SK-N-SH (cell line): Measurements from ENCODE around the gene CDH22. TPM values are rescaled to one million over a fixed set of nuclear protein-coding genes. Genes with fewer than 3 reads are reported as not detected.

ENCODE experiments used
- CTCF ChIA-PET: fragments of 300-600, 350-600 bp; formaldehyde crosslinking; extraction: SDS; loops from one replicate; lab custom pipeline; 2021; lab: Yijun Ruan, JAX
- POLR2A ChIA-PET: fragments of 350-600 bp; sonication (Branson Sonifier 250); formaldehyde crosslinking; extraction: SDS; loops from one replicate; lab custom pipeline; 2020; ENCODE audit warnings: antibody characterized with exemption, inconsistent platforms; lab: Yijun Ruan, JAX
- DNase-seq: peaks from one replicate; pipeline ENCODE4 v3.0.0; 2012
- H2AFZ ChIP-seq: fragments of 200-600 bp; sonication (generic); 2 replicates; pipeline ENCODE4 v1.8.1; 2016; ENCODE audit warnings: antibody characterized with exemption, mild to moderate bottlenecking, low read depth
- H3F3A ChIP-seq: fragments of 200-600 bp; sonication (generic); replicated peaks from 2 replicates; pipeline ENCODE3; 2016; ENCODE audit warnings: antibody characterized with exemption, mild to moderate bottlenecking; ENCODE audit not compliant: insufficient read depth
- H3K27ac ChIP-seq, 2 experiments: fragments of 200-500 bp in 1 of 2; fragments of 200-600 bp in 1 of 2; sonication (Bioruptor generic) in 1 of 2; sonication (generic), shearing (Covaris generic) in 1 of 2; 2 replicates each; pipeline versions ENCODE4 v1.5.1 to v1.6.1; 2014 to 2016; ENCODE audit warnings: low read depth in 2 of 2, inconsistent platforms in 1 of 2, low read length in 1 of 2, mild to moderate bottlenecking in 1 of 2, mixed read lengths in 1 of 2
- H3K27me3 ChIP-seq: fragments of 200-600 bp; sonication (generic), shearing (Covaris generic); 2 replicates; pipeline ENCODE4 v1.6.1; 2016; ENCODE audit warnings: mixed run types; ENCODE audit not compliant: insufficient read depth
- H3K36me3 ChIP-seq, 2 experiments: fragments of 200-500 bp in 1 of 2; fragments of 200-600 bp in 1 of 2; sonication (Bioruptor generic) in 1 of 2; sonication (generic) in 1 of 2; replicated peaks in 1 of 2; 2 replicates each; pipeline versions ENCODE3 to v1.5.1; 2014 to 2016; ENCODE audit warnings: low read length in 1 of 2, mild to moderate bottlenecking in 1 of 2; ENCODE audit not compliant: insufficient read depth in 2 of 2, control insufficient read depth in 1 of 2
- H3K4me1 ChIP-seq, 2 experiments: fragments of 200-500 bp in 1 of 2; fragments of 200-600 bp in 1 of 2; sonication (Bioruptor generic) in 1 of 2; sonication (generic), shearing (Covaris generic) in 1 of 2; 2 replicates each; pipeline versions ENCODE4 v1.5.1 to v1.6.1; 2014 to 2016; ENCODE audit warnings: low read depth in 1 of 2, low read length in 1 of 2, mixed run types in 1 of 2; ENCODE audit not compliant: insufficient read depth in 2 of 2, control insufficient read depth in 1 of 2
- H3K4me2 ChIP-seq: fragments of 200-600 bp; sonication (generic), shearing (Covaris generic); 2 replicates; pipeline ENCODE4 v1.6.1; 2017; ENCODE audit warnings: mixed run types
- H3K4me3 ChIP-seq, 2 experiments: fragments of 200-500 bp in 1 of 2; fragments of 200-600 bp in 1 of 2; sonication (Bioruptor generic) in 1 of 2; sonication (generic), shearing (Covaris generic) in 1 of 2; 2 replicates each; pipeline versions ENCODE4 v1.5.1 to v1.8.1; 2014 to 2016; ENCODE audit warnings: low read depth in 2 of 2, inconsistent platforms in 1 of 2, low read length in 1 of 2, mild to moderate bottlenecking in 1 of 2, mixed read lengths in 1 of 2, moderate library complexity in 1 of 2
- H3K79me2 ChIP-seq: fragments of 200-600 bp; sonication (generic); 2 replicates; pipeline ENCODE4 v1.8.1; 2017; ENCODE audit warnings: mild to moderate bottlenecking; ENCODE audit not compliant: insufficient read depth
- H3K9ac ChIP-seq: fragments of 200-600 bp; sonication (generic); 2 replicates; pipeline ENCODE4 v1.6.1; 2017; ENCODE audit warnings: mixed run types
- H3K9me2 ChIP-seq: fragments of 200-600 bp; sonication (generic); 2 replicates; pipeline ENCODE4 v1.6.1; 2017; ENCODE audit warnings: mixed run types
- H3K9me3 ChIP-seq: fragments of 200-600 bp; sonication (generic); 2 replicates; pipeline ENCODE4 v1.6.1; 2017; ENCODE audit warnings: mixed run types, mild to moderate bottlenecking, moderate library complexity
- H4K20me1 ChIP-seq: fragments of 200-600 bp; sonication (generic); 2 replicates; pipeline ENCODE4 v1.6.1; 2017; ENCODE audit warnings: mild to moderate bottlenecking, mixed run types; ENCODE audit not compliant: insufficient read depth
- EZH2phosphoT487 ChIP-seq: fragments of 200-600 bp; sonication (generic); IDR thresholded peaks from 2 replicates; pipeline ENCODE4 v1.6.1; 2017; ENCODE audit warnings: low read depth, mixed run types, mild to moderate bottlenecking, antibody characterized with exemption, moderate library complexity, borderline replicate concordance
- FOSL2 ChIP-seq: IDR thresholded peaks from 2 replicates; pipeline ENCODE4 v1.4.0; 2012; ENCODE audit warnings: low read depth, mild to moderate bottlenecking, moderate library complexity, borderline replicate concordance
- GATA2 ChIP-seq: sonication (generic); formaldehyde crosslinking; IDR thresholded peaks from 2 replicates; pipeline ENCODE4 v1.5.0; 2020; ENCODE audit warnings: mild to moderate bottlenecking, missing genetic modification reagents
- IRF3 ChIP-seq: fragments of 150-350 bp; IDR thresholded peaks from 2 replicates; pipeline ENCODE4 v1.6.1; 2016; ENCODE audit warnings: mild to moderate bottlenecking, low read depth, low read length
- MEF2A ChIP-seq: IDR thresholded peaks from 2 replicates; pipeline ENCODE4 v1.4.0; 2012; ENCODE audit warnings: low read depth, borderline replicate concordance
- NRF1 ChIP-seq: IDR thresholded peaks from 2 replicates; pipeline ENCODE4 v1.6.1; 2012; ENCODE audit warnings: low read depth, mild to moderate bottlenecking, low read length
- REST ChIP-seq: IDR thresholded peaks from 2 replicates; pipeline ENCODE4 v1.6.1; 2012; ENCODE audit warnings: mild to moderate bottlenecking, low read depth, low read length, moderate library complexity
- RFX5 ChIP-seq: IDR thresholded peaks from 2 replicates; pipeline ENCODE4 v1.6.1; 2012; ENCODE audit warnings: mild to moderate bottlenecking, improper control_type of control experiment, low read length
- RXRA ChIP-seq: IDR thresholded peaks from 2 replicates; pipeline ENCODE4 v1.4.0; 2012; ENCODE audit warnings: low read depth, mild to moderate bottlenecking, borderline replicate concordance
- SMC3 ChIP-seq: IDR thresholded peaks from 2 replicates; pipeline ENCODE4 v1.6.1; 2012; ENCODE audit warnings: low read depth, low read length, improper control_type of control experiment
- USF1 ChIP-seq: IDR thresholded peaks from 2 replicates; pipeline ENCODE4 v1.4.0; 2012; ENCODE audit warnings: low read depth, borderline replicate concordance
- USF2 ChIP-seq: fragments of 150-350 bp; IDR thresholded peaks from 2 replicates; pipeline ENCODE4 v1.6.1; 2017; ENCODE audit warnings: antibody characterized with exemption, low read length, low read depth, borderline replicate concordance
- WGBS: methylation state at CpG from one replicate; pipeline ENCODE4 v1.1.6; 2017; ENCODE audit warnings: low lambda C conversion rate; 5-methylcytosine and 5-hydroxymethylcytosine counted together
- polyA plus RNA-seq, 3 experiments: library from polyadenylated mRNA; depleted of rRNA; stranded (reverse); fragments of >200 nt; gene quantifications; 2 replicates each; pipeline ENCODE4 v1.2.3, GENCODE V29; 2012

CDH22 gene
- polyA plus RNA-seq, 1 of the 3 experiments (the other 2 are of a cell fraction): not detected

- Histone ChIP-seq H3F3A (no peaks in the 10 kb centered on the region), H2AFZ (no peak overlapping the region), H3K9me2 (no peaks in the 10 kb centered on the region), H3K4me3 (no peak overlapping the region), H3K36me3 (no peaks in the 10 kb centered on the region), H3K27me3 (peaks cover 17% of the 10 kb centered on the region; the same call in 1 of the 2 replicates), H4K20me1 (no peaks in the 10 kb centered on the region), H3K4me2 (no peak overlapping the region), H3K9me3 (no peaks in the 10 kb centered on the region), H3K9ac (no peak overlapping the region), H3K79me2 (no peaks in the 10 kb centered on the region), H3K27ac (no peak overlapping the region), H3K4me1 (peaks cover 0 to 30% of the 10 kb centered on the region in 2 experiments; a peak in 2 of 4 replicates)
- POLR2A ChIA-PET: no interaction called here
- TF ChIP-seq SMC3 (no peak), USF2 (no peak), REST (no peak), MEF2A (no peak), RFX5 (no peak), FOSL2 (no peak), NRF1 (no peak), GATA2 (no peak), IRF3 (no peak), USF1 (no peak), EZH2phosphoT487 (no peak), RXRA (no peak)
- no peak for DNase-seq
- 48% methylated on average over 8 of the region's 8 CpGs for WGBS
- CTCF ChIA-PET: interaction anchor here (3.2 to 20.8 kb wide), 3 partner anchors 16 to 180 kb away, joined by 16 to 347 read pairs (median 20); no protein-coding TSS in a partner anchor
Observed at GRCh38 chr20:46168438-46168837, 139.9 kb downstream of the CDH22 start.
